Spleen (tissue), 11 donors: Measurements from ENCODE around the gene OR52K2. TPM values are rescaled to one million over a fixed set of nuclear protein-coding genes. Genes with fewer than 3 reads are reported as not detected.

Source experiments
- DNase-seq: peaks from one replicate; pipeline ENCODE4 v3.0.0-alpha.2; 2020
- H3K27ac ChIP-seq, 8 donors: fragments of 200-600 bp; sonication (generic) in 7 of 8; 1 replicate in 4 of 8; 2 replicates in 4 of 8; pipeline versions ENCODE4 v1.5.0 to v1.8.0; 2016 to 2021; ENCODE audit warnings: inconsistent platforms in 4 of 8, mild to moderate bottlenecking in 4 of 8, moderate library complexity in 1 of 8
- H3K27me3 ChIP-seq, 7 donors: fragments of 200-600 bp; sonication (generic) in 6 of 7; replicated peaks in 1 of 7; 1 replicate in 4 of 7; 2 replicates in 3 of 7; pipeline versions ENCODE4 v1.5.0 to v1.8.0; 2016 to 2021; ENCODE audit warnings: inconsistent platforms in 3 of 7, mild to moderate bottlenecking in 1 of 7
- H3K36me3 ChIP-seq, 6 donors: fragments of 200-600 bp; sonication (generic) in 5 of 6; 1 replicate in 4 of 6; 2 replicates in 2 of 6; pipeline versions ENCODE4 v1.5.0 to v1.8.0; 2016 to 2021; ENCODE audit warnings: inconsistent platforms in 2 of 6
- H3K4me1 ChIP-seq, 6 donors: fragments of 200-600 bp; sonication (generic) in 5 of 6; 1 replicate in 3 of 6; 2 replicates in 3 of 6; pipeline versions ENCODE4 v1.5.0 to v1.8.0; 2016 to 2021; ENCODE audit warnings: inconsistent platforms in 3 of 6
- H3K4me3 ChIP-seq, 8 donors: fragments of 200-600 bp; sonication (generic) in 7 of 8; 1 replicate in 4 of 8; 2 replicates in 4 of 8; pipeline versions ENCODE4 v1.5.0 to v1.8.0; 2016 to 2021; ENCODE audit warnings: inconsistent platforms in 4 of 8, mild to moderate bottlenecking in 4 of 8, moderate library complexity in 2 of 8
- H3K9me3 ChIP-seq, 8 donors: fragments of 200-600 bp; sonication (generic) in 7 of 8; 1 replicate in 4 of 8; 2 replicates in 4 of 8; pipeline versions ENCODE4 v1.5.0 to v1.8.0; 2016 to 2021; ENCODE audit warnings: inconsistent platforms in 4 of 8
- POLR2A ChIP-seq, 3 donors: fragments of 450-650 bp; IDR thresholded peaks; one replicate each; pipeline ENCODE4 v1.5.1; 2017; ENCODE audit warnings: antibody characterized with exemption in 3 of 3, mild to moderate bottlenecking in 1 of 3
- POLR2AphosphoS5 ChIP-seq, 3 donors: sonication (generic); formaldehyde crosslinking; IDR thresholded peaks; one replicate each; pipeline ENCODE4 v1.5.1; 2017; ENCODE audit warnings: antibody characterized with exemption in 3 of 3
- WGBS, 5 donors: extraction: QIAGEN DNeasy Blood & Tissue Kit in 3 of 5; methylation state at CpG; one replicate each; pipeline versions ENCODE4 v1.1.5 to v1.1.7; 2013 to 2018; 5-methylcytosine and 5-hydroxymethylcytosine counted together
- intact Hi-C: fragments of 100-400 bp; cut with DNase I; formaldehyde crosslinking; loops from one replicate; pipeline ENCODE4 v1.15.0; 2023; ENCODE audit warnings: low total_unique reads
- polyA plus RNA-seq, 3 donors: library from polyadenylated mRNA; stranded (reverse); fragments of 200-250 nt; gene quantifications; one replicate each; pipeline ENCODE4 v1.2.1, GENCODE V29; 2013
- total RNA-seq, 7 donors: library from RNA; depleted of rRNA in 3 of 7; stranded (reverse); fragments of >200 nt in 3 of 7; fragmentation: NEBNext Ultra II Directional in 4 of 7; extraction: Animal tissue kit (Norgen Biotek cat#: 25700) in 4 of 7; gene quantifications; one replicate each; pipeline versions ENCODE4 v1.1.0 to v1.2.1, GENCODE V29; 2016 to 2021
- TF ChIP-seq, protein P1 (sequence below), 11 experiments: fragments of 200-600 bp in 7 of 11; fragments of 450-650 bp in 4 of 11; sonication (generic) in 4 of 11; IDR thresholded peaks in 8 of 11; conservative IDR thresholded peaks in 3 of 11; 1 replicate in 7 of 11; 2 replicates in 4 of 11; pipeline versions ENCODE4 v1.4.0 to v1.8.0; 2016 to 2021; ENCODE audit warnings: antibody characterized with exemption in 11 of 11, inconsistent platforms in 4 of 11, mild to moderate bottlenecking in 1 of 11
- donor health status: healthy with polysubstance abuse.
- donor health status: DM: no; HTN: no; CAD: no; lungs with moderate emphysema.
- donor health status: DM: no; HTN: no; CAD: no.
- donor health status: Bipolar disorder and iron deficiency.
- donor health status: healthy.
- donor health status: DM: no; HTN: no; CAD: no.
- donor health status: DM: yes; HTN: yes; CAD: no.

Gene OR52K2
- total and polyA plus RNA-seq, 10 donors, result 0.94 to 1.4 (median 1.1) TPM; not detected in 5

DNA sequence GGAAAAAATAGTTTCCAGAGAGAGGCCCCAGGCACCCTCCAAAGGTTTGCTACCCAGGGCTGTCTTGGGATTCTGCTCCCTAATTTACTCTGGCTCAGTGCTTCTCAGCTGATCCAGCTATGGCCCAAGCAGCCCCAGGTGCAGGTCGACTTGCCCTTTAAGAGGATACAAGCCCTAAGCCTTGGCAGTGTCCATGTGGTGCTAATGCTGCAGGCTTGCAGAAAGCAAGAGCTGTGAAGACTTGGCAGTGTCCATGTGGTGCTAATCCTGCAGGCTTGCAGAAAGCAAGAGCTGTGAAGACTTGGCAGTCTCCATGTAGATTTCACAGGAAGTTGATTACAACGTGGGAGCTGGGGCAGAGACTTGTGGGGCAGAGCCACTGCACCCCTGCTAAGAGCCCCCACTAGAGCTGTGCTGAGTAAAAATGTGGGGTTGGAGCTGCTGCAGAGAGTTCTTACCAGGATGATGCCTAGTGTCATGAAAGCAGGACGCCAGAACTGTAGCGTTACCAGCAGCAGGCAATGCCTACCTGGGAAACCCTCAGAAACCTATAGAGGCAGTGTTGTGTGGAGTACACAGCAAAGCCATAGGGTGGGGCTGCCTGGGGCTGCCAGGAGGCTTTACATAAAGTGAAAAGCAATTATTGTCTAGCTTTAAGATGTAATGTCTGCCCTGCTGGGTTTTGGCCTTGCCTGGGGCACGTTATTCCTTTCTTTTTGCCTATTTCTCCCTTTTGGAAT, 17.2 kb downstream of the OR52K2 start:
- intact Hi-C loops, result no loop called here
- 53 to 74% (median 65%) methylated on average over 5 of the region's 5 CpGs for WGBS, 5 donors
- Histone ChIP-seq H3K36me3 (no peaks in the 10 kb centered on the region), H3K4me3 (no peak overlapping the region), H3K27me3 (no peaks in the 10 kb centered on the region), H3K27ac (no peak overlapping the region), H3K9me3 (peaks cover 0 to 24% (median 12%) of the 10 kb centered on the region in 8 donors), H3K4me1 (peaks cover 0 to 15% (median 0%) of the 10 kb centered on the region in 6 donors)
- DNase-seq, result no peak
- TF ChIP-seq POLR2AphosphoS5 (IDR thresholded peaks at IDR 0.05) (no peak), POLR2A (IDR thresholded peaks at IDR 0.05) (no peak)
- TF ChIP-seq, protein P1, sequence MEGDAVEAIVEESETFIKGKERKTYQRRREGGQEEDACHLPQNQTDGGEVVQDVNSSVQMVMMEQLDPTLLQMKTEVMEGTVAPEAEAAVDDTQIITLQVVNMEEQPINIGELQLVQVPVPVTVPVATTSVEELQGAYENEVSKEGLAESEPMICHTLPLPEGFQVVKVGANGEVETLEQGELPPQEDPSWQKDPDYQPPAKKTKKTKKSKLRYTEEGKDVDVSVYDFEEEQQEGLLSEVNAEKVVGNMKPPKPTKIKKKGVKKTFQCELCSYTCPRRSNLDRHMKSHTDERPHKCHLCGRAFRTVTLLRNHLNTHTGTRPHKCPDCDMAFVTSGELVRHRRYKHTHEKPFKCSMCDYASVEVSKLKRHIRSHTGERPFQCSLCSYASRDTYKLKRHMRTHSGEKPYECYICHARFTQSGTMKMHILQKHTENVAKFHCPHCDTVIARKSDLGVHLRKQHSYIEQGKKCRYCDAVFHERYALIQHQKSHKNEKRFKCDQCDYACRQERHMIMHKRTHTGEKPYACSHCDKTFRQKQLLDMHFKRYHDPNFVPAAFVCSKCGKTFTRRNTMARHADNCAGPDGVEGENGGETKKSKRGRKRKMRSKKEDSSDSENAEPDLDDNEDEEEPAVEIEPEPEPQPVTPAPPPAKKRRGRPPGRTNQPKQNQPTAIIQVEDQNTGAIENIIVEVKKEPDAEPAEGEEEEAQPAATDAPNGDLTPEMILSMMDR (IDR thresholded peaks at IDR 0.05 in 8 of 11, conservative IDR thresholded peaks at IDR 0.05 in 3 of 11), result no peak

DNA sequence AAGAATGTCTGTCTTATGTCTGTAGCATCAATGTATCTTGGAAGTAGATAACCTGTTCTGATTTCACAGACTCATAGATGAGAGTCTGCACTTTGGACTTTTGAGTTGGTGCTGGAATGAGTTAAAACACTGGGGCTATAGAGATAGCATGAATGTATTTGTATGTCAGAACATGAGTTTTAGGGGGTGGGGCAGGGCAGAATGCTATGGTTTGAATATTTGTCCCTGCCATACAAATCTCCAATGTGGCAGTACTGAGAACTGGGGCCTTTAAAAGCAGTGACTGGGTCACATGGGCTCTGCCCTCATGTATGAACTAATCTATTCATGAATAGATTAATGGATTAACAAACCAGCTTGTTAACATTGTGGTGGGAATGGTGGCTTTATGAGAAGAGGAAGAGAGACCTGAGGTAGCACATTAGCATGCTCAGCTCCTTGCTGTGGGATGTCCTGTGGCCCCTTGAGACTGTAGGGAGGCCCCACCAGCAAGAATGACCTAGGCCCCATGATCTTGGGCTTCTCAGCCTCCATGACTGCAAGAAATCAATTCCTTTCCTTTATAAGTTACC, 17.9 kb downstream of the OR52K2 start:
- no peaks in the 10 kb centered on the region for H3K36me3 ChIP-seq
- no peak for DNase-seq
- intact Hi-C loops, result no loop called here
- H3K9me3 ChIP-seq, result peaks cover 0 to 24% (median 12%) of the 10 kb centered on the region in 8 donors
- H3K4me3 ChIP-seq, result no peak overlapping the region
- peaks cover 0 to 15% (median 0%) of the 10 kb centered on the region in 6 donors for H3K4me1 ChIP-seq
- H3K27ac ChIP-seq, result no peak overlapping the region
- no peak for TF ChIP-seq POLR2A (IDR thresholded peaks at IDR 0.05)
- TF ChIP-seq, protein P1 (IDR thresholded peaks at IDR 0.05 in 8 of 11, conservative IDR thresholded peaks at IDR 0.05 in 3 of 11), result no peak
- TF ChIP-seq POLR2AphosphoS5 (IDR thresholded peaks at IDR 0.05), result no peak
- no peaks in the 10 kb centered on the region for H3K27me3 ChIP-seq

DNA sequence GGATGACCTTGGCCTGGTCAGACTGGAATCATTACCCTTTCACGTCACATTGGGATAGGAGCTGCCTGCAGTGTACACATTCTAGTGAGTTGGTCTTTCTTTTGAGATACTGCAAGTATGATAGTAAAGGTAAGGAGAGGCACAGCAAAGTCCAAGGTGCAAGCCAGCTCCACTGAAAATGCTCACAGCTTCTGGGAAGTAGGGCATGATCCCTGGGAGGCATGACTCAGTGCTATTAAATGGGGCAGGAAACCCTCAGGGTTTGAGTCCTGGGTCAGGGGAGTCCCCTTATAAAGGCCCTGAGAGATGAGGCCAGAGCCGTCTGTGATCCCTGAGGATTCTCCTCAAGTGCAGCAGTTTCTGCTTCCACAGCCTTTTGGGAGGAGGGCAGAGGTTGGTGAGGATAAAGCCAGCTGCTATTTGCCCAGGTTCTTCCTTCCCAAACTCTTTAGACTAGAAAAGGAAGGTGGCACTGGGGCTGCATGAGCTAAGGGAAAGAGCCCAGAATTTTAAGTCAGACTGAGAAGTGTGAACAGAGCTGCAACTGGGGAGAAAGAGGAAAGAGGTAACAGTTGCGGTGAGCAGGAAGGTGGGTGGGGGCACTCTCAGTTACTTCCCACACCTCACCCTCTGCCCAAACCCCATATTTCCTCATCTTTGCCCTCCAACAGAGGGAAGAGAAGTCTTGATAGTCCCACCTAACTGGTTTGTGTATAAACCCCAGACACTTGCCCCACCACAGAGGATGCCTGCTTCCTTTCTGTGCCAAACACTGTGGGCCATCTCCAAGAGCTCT, 18.9 kb downstream of the OR52K2 start:
- TF ChIP-seq POLR2AphosphoS5 (IDR thresholded peaks at IDR 0.05) (no peak), POLR2A (IDR thresholded peaks at IDR 0.05) (no peak)
- TF ChIP-seq, protein P1 (IDR thresholded peaks at IDR 0.05 in 8 of 11, conservative IDR thresholded peaks at IDR 0.05 in 3 of 11), result no peak
- Histone ChIP-seq H3K27ac (peak overlapping the region in 5 of 8 donors; percentile 29 to 72 (median 46)), H3K9me3 (peaks cover 0 to 24% (median 12%) of the 10 kb centered on the region in 8 donors), H3K4me3 (no peak overlapping the region), H3K27me3 (peaks cover 0 to 2% (median 0%) of the 10 kb centered on the region in 7 donors), H3K36me3 (no peaks in the 10 kb centered on the region), H3K4me1 (peaks cover 0 to 15% (median 0%) of the 10 kb centered on the region in 6 donors)
- intact Hi-C loops, result no loop called here
- WGBS, 5 donors, result 51 to 65% (median 56%) methylated on average over 3 of the region's 3 CpGs
- no peak for DNase-seq
